GM19238 (cell line): ENCODE measurements around the gene TBX15.
"Not testable (repeated sequence)": the region's sequence is repeated elsewhere in the genome, so short reads cannot be mapped to it uniquely, and the experiment has no call there.

Source experiments
- DNase-seq: peaks from one replicate; pipeline ENCODE4 v3.0.0; 2011; ENCODE audit warnings: low spot score; ENCODE audit not compliant: insufficient read length

TBX15 gene

GRCh38 chr1:118928739-118929554, 59.2 kb downstream of the TBX15 start:
- no peak for DNase-seq

- DNase-seq: no peak
Measured at GRCh38 chr1:118927427-118928187, 60.5 kb downstream of the TBX15 start.

- no peak for DNase-seq
Measured at GRCh38 chr1:118926261-118926660, 61.9 kb downstream of the TBX15 start.

GRCh38 chr1:118925651-118926050, 62.5 kb downstream of the TBX15 start:
- no peak for DNase-seq

- no peak for DNase-seq
Measured at GRCh38 chr1:118923319-118923718, 64.8 kb downstream of the TBX15 start.

- no peak for DNase-seq
Measured at GRCh38 chr1:118921994-118922393, 66.1 kb downstream of the TBX15 start.

- DNase-seq: no peak
Measured at GRCh38 chr1:118920124-118920717, 67.9 kb downstream of the TBX15 start.

GRCh38 chr1:118918940-118919259, 69.2 kb downstream of the TBX15 start:
- DNase-seq: no peak

GRCh38 chr1:118918230-118918939, 69.8 kb downstream of the TBX15 start:
- peak; percentile 16 for DNase-seq

- not testable (repeated sequence) for DNase-seq
Measured at GRCh38 chr1:118916346-118916745, 71.8 kb downstream of the TBX15 start.

- DNase-seq: no peak
Measured at GRCh38 chr1:118914379-118915161, 73.6 kb downstream of the TBX15 start.

GRCh38 chr1:118913818-118914217, 74.3 kb downstream of the TBX15 start:
- DNase-seq: no peak

GRCh38 chr1:118912574-118912973, 75.6 kb downstream of the TBX15 start:
- DNase-seq: no peak

- no peak for DNase-seq
Measured at GRCh38 chr1:118911571-118911970, 76.6 kb downstream of the TBX15 start.

- no peak for DNase-seq
Measured at GRCh38 chr1:118907466-118907865, 80.7 kb downstream of the TBX15 start.

GRCh38 chr1:118905671-118906070, 82.5 kb downstream of the TBX15 start:
- no peak for DNase-seq

- DNase-seq: no peak
Measured at GRCh38 chr1:118905196-118905595, 82.9 kb downstream of the TBX15 start.

- DNase-seq: no peak
Measured at GRCh38 chr1:118902711-118903191, 85.4 kb downstream of the TBX15 start.

- DNase-seq: no peak
Measured at GRCh38 chr1:118902299-118902698, 85.8 kb downstream of the TBX15 start.

GRCh38 chr1:118900643-118901440, 87.3 kb downstream of the TBX15 start:
- no peak for DNase-seq
